Measurements from ENCODE around the gene CACNB4.
"Not testable (repeated sequence)": the region's sequence is repeated elsewhere in the genome, so short reads cannot be mapped to it uniquely, and the experiment has no call there.

The CACNB4 gene

DNA sequence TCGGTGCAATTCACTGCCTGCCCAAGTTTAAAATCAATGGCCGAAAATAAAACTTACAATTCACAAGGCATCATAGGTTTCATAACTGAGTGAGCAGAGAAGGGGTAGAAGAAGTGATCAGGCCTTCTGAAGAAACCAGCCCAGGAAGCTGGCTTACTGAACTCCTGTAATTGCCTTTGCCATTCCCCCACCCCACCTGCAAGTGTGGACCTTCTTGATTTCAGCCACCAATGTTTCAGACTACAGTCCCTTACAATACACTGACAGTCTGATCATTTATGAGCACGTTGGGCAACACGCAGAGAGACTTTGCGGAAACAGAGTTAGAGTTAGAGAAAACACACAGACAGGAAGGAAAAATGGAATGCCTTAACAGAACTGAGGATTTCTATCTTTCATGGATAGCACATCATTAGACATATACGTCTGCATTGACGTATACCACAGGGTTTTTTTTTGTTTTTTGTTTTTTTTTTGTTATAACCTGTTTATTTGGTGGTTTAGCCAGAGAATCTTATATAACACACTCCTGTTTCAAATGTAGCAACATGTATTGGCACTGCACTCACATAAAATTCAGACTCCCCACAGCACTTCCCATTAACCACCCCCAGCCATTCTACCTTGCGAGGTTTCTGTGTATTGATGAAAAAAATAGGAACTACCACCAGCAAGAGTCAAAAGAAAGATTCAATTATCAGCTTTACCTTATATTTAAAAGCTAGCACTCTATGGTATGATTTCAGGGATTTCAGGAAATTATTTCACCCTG lies 126.4 kb downstream of the CACNB4 start:
- no peak for DNase-seq

DNA sequence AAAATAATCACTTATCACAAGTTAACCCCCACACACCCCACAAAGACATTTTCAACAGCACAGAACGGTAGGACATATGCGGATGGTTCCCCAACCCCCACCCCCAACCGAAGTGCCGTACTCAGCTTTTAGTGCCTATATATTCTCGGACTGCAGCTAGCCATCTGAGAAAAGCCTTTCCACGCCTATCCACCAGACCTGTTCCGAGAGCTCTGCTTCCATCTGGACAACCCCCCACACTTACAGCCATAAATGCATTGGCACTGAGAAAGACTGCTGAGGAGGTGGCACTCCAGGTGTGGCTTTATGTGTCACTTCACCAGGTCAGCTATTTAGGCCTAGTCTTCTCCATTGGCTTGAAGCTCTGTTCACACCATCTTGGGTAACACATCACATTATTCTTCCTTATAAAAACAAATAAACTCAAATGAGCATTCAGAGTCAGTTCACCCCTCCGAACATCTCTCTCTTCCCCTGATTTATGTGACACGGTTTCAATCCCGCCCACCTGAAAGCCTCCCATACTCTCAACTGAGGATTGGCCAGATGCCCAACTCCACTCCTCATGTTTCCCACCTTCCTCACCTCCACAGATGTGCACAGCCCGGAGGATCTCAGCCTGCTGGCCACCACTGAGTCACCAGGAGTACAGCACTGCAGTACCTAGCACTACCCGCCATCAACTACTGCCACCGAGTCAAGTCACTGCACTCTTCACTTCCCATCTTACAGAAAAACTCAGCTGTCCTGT lies 127.4 kb downstream of the CACNB4 start:
- DNase-seq: no peak

DNA sequence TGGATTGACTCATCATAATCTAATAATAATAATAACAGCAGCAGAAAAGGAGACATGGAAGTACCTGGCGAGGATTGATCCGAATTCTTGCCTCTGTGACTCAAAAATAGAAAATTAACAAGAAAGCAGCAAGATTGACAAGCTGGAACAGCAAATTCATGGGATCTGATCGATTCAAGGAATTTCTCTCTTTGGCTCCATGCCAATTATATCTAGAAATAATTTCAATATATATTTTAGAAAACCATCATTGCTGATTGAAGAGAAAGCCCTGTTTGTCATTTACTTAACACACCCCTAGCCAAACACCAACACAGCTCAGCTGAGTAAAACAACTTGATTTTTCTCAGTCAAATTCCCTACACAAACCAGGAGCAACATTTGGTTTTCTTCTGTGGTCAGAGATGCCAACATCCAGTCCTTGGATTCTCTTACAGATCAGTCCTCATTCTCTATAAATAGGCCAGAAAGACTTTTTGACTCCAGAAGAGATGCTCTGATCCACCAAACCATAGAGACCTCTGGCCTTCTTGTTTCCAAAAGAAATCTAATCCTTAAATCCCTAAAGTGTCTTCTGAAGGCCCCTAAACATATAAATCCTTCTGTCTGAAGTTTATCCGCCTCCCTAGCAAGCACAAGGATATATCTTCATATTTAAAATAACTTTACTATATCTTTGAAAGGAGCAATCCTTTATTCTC lies 129.9 kb downstream of the CACNB4 start:
- DNase-seq: no peak

DNA sequence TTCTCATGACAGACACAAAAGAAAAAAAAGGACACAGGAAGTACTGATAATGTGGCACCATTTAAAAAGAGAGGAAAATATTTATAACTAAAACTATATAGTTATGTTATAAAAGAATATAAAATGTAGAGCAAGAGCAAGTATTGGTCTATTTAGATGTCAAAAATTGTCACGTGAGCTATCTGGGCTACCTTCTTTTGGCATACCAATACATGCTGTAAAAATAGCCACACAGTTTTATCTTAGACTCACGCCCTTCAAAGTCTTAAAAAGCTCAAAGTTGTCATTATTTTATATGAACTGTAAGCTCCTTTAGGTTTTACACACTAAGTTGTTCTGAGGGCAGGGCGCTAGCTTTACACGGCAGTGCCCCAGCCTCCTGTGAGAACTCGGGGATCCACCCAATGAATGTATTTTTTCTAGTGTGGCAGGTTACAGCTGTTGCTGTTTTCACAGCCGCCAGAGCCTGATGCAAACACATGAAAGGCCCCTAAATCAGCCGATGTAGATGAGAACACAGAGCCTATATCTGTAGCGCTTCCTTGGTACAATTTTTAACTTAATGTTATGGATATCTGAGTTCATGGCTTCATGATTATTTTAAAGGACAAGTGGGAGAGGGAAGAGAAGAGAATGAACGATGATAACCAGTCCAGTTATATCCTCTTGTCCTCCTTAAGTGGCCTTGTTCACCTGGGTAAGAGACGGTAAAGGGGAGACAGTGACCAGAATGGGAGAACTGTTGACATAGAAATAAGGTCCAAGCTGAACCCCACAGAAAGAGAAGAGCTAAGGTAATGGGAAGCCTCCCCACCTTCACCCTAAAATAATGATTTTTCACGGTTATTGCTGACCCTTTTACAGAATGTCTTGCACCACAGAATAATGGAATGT lies 130.8 kb downstream of the CACNB4 start:
- no peak for DNase-seq

DNA sequence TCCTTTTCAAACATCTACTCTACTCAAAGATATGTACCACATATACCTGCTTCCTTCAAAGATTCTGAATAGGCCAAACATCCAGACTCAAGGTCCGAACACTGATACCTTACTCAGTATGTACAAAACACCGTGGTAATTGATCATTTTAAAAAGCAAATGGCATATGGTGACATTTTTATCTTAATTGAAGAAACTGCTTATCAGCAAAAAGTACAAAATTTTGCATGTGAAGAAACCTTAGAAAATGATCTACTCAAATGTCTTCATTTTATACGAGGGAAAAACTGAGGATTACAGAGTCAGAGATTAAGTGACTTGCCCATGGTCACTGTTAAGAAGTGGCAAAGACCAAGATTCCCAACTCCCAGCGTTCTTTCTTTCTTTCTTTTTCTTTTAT lies 133.0 kb downstream of the CACNB4 start:
- DNase-seq: no peak

DNA sequence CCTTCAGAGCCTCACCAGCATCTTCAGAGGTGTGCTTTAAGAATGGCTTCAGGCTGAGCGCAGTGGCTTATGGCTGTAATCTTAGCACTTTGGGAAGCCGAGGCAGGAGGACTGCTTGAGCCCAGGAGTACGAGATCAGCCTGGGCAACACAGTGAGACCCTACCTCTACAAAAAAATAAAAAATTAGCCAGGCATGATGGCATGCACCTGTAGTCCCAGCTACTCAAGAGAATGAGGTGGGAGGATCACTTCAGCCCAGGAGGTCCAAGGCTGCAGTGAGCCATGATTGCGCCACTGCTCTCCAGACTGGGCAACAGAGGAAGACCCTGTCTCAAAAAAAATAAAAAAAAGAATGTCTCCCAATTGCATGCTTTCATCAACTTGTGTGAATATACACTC lies 137.3 kb downstream of the CACNB4 start:
- DNase-seq: no peak

DNA sequence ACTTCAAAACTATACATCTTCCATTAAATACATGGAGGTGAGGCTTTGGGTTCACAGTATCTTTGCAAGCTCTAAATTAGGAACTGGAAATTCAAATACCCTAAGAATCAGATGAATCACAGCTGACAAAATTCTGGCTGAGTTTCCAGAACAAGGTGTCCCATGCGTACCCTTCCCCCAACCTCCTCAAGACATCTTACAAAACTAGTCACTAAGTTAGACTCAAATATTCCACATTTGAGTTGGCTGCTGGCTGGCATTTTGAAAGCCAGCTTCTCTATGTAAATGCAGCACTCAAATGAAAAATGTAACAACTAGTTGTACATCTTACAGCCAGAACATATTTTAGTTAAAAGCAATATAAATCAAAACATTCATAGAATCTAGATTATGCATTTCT lies 139.6 kb downstream of the CACNB4 start:
- DNase-seq: no peak

DNA sequence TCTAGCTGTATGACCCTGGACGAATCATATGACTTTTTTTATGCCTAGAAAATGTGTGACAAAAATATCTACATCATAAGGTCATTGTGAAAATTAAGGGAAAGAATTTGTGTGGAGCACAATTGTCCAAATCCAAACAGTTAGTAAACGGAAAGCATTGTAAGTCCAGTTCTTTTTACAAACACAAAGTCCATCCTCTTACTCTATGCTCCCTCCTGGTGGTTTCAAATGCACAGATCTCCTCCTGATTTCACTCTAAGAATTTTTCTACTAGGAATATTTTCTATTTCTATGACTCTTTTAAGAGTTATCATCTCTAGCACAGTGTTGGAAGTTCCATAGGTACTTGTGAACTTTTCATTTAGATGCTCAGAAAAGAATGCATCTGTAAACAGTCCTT lies 145.4 kb downstream of the CACNB4 start:
- DNase-seq: no peak

DNA sequence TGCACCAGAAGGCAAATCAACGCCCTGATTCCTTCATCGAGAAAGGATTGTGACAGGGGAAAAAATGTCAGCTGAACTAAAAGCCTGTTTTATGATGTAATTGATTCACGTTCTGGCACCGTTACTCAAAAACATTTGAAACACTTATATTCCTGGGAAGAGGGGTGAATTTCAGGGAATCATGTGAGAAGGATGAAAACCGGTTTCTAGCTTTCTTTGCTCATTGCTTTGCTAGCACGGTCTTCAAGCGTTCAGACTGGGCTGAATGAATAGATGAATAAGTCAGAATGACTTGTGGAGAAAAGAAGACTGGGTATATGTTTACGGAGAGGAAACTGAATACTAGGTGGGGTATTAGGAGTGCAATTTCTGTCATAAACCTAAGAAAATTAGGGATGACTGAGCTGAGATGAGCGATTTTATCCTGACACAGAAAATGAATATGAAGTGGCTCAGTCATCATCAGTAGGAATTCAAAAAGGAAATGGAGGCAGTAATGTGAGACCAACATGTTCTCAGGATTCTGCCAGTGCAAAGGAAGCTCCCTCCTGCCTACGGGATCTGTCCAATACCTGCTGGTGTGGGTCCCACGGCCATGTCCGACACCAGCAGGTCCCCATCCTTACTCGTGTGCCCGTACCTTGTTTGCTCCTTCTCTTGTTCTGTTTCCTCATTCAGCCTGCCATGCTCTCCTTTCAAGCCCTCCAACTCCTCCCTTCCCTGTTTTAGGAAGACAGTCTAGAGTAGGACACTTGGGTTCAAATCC lies 146.0 kb downstream of the CACNB4 start:
- DNase-seq: no peak

DNA sequence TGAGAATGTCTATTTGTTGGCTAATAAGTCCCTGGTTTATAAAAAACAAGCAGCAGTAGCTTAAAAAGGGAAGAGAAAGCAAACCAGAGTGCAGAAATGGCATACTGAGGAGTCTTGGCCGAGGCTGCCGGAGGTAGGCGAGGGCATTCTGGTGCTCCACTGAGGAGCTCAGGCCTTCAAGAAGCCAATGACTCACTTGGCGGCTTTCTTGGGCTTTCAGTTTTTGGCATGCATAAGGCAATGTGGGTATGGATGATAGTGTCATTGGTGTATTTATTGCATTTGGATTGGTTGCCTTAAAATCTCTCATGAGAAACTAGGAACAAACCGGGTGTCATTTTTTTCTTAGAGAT lies 151.1 kb downstream of the CACNB4 start:
- no peak for DNase-seq

DNA sequence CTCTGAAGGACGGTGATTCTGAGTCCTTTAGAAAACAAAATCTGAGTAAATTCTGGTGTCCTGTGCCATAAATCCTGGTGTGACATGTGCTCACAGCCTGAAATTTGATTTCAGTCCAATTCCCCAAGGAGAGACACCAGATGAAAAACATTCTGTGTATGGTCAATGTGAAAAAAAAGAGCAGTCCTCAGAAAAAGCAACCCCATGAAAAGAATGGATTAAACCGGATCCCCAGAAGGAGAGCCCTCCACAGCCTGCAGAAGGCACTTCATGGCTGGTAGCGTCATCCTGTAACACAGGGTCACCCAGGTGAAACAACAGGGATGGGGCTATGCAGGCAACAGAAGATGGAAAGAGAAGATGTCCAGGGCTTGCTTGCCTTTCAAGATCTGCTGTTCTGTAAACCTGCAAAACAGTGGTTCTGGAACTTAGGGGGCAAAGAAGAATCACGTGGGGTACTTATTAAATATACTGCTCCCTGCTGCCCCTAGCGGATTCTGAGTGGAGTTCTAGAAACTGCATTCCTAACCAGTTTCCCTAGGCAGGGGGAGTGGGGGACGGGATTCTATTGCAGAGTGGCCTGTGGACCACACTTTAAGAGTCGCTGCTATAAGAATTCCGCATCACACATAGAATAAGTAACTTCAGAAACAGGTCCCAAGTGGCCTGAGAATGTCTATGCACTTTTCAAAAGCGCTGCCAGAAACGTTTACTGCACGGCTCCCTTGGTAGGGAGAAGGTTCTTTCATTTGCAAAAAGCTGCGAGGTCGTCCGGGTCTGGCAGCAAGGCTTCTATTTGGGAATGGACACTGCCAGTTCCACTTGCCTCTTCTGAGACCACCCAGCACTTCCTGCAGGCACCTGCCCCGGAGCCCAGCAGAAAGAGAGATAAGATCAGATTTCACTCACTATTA lies 151.7 kb downstream of the CACNB4 start:
- DNase-seq: no peak

DNA sequence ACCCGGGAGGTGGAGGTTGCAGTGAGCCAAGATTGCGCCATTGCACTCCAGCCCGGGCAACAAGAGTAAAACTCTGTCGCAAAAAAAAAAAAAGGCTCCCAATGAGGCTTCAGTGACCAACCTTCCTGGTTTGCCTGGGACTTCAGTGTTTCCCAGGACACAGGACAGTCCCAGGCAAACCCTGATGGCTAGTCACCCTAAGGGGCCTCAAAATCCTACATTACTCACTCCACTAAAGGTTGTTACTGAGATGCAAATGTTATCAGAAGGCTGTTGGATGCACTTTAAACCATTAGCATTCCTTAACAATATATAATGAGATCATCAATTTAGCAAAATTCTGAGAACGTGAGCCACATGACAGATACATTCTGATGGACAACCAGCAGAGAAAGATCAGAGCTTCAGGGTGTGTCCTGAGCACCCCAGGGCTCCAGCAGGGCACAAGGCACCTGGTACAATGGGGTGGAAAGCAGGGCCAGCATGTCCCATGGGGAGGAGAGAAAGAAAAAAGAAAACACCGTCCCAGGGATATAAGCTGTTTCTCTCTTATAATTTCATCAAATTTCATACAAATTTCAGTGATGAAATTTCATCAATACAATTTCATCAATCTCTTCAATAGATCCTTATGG lies 152.5 kb downstream of the CACNB4 start:
- DNase-seq: no peak

DNA sequence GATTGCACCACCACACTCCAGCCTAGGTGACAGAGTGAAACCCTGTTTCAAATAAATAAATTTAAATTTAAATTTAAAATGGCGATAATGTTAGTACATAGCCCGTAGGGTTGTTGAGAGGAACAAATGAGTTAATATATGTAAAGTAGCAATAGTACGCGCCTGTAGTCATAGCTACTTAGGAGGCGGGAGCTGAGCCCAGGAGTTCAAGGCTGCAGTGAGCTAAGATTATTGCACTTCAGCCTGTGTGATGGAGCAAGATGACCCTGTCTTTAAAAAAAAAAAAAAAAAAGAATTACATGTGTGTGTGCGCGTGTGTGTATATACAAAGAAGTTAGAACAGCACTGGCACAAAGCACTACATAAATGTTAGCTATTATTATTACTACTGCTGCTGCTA lies 153.2 kb downstream of the CACNB4 start:
- no peak for DNase-seq

DNA sequence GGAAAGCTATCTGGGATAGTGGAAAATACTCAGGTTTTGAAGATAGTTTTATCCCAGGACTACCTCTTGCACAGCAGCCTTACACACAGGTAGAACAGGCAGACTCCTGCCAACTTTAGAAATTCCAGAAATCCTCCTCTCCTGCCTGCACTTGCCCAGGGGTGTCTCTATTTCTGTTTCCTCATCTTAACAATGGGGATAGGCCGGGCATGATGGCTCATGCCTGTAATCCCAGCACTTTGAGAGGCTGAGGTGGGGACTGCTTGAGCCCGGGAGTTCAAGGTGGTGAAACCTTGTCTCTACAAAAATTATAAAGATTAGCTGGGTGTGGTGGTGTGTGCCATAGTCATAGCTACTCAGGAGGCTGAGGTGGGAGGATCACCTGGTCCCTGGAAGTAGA lies 153.7 kb downstream of the CACNB4 start:
- DNase-seq: no peak

DNA sequence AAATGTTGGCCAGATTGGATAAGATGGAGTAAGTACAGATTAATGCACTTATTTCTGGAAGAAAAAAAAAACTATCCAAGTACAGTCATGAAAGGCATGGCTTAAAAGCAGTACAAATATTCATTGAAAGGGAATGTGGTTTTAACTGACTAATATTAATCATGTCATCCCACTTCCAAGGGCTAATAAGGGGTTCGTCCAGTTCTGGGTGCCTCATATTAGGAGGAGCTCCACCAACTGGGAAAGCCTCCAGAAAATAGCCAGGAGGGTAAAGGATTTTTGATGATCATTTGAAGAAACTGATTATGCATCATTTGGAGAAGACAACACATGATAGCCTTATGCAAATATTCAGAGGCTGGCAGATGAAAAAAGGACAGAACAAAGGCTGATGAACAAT lies 155.4 kb downstream of the CACNB4 start:
- DNase-seq: no peak

DNA sequence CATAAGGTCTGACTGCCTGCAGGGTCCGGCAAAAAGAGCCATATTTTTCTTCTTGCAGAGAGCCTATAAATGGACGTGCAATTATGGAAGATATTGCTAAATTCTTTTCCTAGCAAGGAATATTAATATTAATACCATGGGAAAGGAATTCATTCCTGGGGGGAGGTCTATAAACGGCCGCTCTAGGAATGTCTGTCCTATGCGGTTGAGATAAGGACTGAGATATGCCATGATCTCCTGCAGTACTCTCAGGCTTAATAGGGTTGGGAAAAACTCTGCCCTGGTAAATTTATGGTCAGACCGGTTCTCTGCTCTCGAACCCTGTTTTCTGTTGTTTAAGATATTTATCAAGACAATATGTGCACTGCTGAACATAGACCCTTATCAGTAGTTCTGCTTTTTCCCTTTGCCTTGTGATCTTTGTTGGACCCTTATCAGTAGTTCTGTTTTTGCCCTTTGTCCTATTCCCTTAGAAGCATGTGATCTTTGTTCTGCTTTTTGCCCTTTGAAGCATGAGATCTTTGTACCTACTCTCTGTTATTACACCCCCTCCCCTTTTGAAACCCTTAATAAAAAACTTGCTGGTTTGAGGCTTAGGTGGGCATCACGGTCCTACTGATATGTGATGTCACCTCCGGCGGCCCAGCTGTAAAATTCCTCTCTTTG lies 156.2 kb downstream of the CACNB4 start:
- not testable (repeated sequence) for DNase-seq

DNA sequence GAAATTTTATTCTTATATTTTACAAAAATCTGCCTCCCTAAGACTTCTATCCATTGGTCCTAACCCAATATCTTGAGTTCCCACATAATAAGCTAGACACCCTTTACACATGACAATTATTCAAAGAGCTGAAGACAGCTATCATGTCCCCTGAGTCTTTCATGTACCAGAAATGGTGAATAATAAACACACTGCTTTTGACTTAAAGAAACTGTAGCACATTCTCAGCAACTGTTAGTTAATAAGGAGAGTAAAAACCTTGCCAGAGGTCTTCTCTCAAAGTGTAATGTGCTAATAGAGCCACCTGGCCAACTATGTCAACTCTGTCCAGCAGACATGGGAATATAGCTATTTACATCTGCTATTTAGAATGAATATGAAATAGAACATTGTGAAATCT lies 160.9 kb downstream of the CACNB4 start:
- no peak for DNase-seq

DNA sequence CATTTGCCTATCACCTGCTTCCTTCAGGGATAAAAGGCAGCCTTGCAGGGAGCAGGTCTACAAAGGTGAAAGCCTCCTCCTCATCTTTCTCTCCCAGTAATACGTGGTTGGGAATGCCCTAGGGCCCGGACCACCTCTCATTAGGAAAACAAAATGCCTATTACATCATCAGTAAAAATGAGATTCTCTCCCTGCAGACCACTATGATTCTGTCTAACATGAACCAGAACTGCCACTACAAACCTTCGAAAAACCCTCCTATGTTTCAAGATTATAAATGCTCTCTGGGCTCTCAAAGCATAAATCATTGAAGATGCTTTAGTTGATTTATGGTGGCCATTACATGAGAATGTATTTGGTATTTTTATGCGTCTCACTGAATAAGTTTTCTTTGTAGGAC lies 162.2 kb downstream of the CACNB4 start:
- DNase-seq: no peak

DNA sequence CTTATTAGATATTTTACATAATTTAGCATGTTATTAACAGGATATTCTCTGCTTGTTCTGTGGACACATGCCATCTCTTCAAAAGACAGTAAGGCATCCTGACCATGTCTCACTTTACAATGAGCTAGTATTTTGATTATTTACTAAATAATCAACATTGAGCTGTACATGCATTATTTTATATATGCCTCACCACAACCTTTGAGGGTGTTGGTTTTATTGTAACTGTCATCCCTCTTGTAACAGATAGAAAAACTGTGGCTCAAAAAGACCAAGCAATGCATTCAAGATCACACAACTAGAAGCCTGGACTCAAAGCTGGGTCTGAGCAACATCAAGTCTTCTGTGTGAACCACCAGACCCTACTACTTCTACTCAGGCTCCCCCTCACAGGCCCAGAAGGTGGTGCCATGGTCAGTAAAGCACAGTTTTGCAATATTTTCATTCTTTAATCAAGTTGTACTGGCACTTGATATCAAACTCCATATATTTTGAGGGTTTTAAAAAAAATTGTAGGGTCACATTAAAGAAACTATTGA lies 165.5 kb downstream of the CACNB4 start:
- no peak for DNase-seq

DNA sequence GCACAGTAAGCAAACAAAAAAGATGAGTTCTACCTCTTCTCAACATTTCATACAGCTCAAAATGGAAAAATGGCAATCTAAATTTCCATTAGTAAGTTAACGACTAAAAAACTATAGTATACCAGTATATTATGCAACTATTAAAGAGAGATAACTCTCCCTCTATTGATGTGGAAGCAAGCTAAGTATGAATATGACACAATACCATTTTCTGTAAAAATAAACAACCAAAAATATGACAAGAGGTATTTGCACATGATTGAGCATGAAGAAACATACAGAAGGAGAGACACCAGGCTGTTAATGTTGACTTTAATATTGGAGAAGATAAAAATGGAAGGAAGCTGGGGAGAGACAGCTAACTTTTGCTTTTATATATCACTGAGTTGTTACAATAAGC lies 167.1 kb downstream of the CACNB4 start:
- DNase-seq: no peak
